Femur (tissue), 1 donor: ENCODE data around the gene BORCS8.
"Not testable (repeated sequence)": the region's sequence is repeated elsewhere in the genome, so short reads cannot be mapped to it uniquely, and the experiment has no call there.

Experiments used
- DNase-seq: peaks from one replicate; pipeline ENCODE4 v3.0.0-alpha.2; 2017

BORCS8 gene

GRCh38 chr19:19147344-19147743 is 44.6 kb downstream of the BORCS8 start:
- DNase-seq: no peak

- DNase-seq: no peak
These were observed 45.1 kb downstream of the BORCS8 start for GRCh38 chr19:19146865-19147264.

GRCh38 chr19:19145684-19146608 is 46.0 kb downstream of the BORCS8 start:
- DNase-seq: peak; percentile 86

DNA sequence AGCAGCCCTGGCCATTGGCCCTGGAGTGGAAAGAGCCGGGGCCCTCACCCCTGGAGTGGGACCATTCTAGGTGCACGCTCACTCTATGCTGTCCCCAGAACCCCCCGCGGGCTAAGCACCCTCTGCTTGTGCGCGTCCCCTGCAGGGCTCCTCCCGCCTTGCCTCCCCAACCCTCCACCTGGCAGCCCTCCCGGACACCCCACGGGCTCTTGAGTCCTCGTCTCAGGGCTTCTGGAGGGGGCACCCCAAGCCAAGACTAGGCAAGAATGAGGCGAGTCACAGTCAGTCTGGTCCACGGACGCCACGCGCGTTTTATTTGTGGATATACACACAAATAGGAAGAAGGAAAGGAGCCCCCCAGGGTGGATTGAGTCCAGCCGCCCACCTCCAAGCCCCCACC is 46.7 kb downstream of the BORCS8 start:
- DNase-seq: no peak

- DNase-seq: no peak
These were observed 49.6 kb downstream of the BORCS8 start for GRCh38 chr19:19142347-19142746.

- no peak for DNase-seq
These were observed 51.5 kb downstream of the BORCS8 start for GRCh38 chr19:19140476-19140875.

DNA sequence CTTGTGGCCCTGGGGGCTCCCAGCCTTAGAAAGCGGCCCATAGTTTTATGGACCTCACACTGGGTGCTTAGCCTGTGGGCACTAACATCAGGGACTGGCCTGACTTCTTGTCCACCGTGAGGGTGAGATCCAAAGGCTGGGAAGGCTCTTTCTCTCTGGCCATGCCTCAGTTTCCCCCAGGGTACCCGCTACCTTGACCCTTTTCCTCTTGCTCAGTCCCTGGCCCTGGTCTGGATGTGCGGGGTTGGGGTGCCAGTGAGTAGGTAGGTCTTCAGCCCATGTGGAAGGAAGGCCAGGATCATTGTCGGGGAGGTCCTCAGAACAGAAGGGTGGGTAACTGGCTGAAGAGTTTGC is 52.1 kb downstream of the BORCS8 start:
- no peak for DNase-seq

GRCh38 chr19:19138109-19138981 is 53.6 kb downstream of the BORCS8 start, which contains the start of gene TMEM161A:
TSS of gene TMEM161A (minus strand) at chr19:19138478. CDS start at chr19:19138428, 50 bp downstream.
- DNase-seq: peak; percentile 98

DNA sequence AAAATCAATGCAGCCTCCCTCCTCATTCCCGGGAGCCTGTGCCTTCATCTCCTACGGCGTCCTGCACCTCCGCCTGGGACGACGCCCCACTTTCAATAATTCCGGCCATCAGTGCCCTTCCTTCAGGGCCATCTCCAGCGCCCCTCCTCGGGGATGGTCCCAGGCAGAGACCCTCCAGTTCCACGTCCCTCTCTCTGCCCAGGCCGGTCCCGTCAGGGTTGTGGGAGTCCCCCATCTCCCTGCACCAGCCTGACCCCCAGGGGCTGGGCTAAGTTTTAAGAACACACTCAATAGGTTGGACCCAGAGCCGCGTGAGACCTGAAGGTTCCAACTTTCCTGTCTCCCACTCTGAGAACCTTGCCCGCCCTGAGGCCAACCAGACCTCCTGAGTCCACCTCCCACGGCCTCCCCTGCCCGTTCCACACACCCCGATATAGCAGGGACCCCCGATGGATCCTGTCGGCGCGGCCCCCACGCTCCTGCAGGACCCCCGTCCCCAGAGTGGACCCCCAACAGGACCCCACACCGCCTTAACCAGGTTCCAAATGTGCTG is 54.3 kb downstream of the BORCS8 start:
- DNase-seq: no peak

DNA sequence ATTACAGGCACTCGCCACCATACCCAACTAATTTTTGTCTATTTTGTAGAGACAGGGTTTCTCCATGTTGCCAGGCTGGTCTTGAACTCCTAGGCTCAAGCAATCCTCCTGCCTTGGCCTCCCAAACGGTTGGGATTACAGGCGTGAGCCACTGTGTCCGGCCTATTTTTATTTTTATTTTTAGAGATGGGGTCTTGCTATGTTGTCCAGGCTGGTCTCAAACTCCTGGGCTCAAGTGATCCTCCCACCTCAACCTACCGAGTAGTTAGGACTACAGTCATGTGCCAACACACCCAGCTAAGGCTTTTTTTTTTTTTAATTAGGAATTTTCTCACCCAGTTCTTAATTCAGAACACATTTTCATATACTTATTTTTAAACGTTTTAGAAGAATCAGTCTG is 56.2 kb downstream of the BORCS8 start:
- DNase-seq: not testable (repeated sequence)

DNA sequence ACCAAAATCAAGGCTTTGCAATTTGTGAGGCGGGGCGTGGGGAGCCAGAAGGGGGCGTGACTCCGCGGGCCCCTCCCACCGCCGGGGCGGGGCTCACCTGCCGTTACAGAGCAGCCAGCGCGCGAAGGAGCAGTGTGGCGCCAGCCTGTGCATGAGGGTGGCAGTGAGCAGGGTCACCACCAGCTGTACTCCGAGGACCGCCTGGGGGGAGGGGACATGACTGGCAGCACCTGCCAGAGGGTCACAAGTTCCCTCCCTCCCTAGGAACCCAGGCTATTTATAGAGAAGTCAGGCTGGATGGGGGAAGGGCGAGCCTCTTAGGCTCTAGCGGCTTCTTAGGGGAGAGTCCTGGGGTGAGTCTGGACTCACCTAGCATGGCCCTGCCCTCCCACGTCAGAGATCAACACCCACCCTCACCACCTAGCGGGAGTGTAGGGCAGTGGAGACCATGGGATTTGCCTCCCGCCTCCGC is 57.2 kb downstream of the BORCS8 start:
- DNase-seq: peak; percentile 78

DNA sequence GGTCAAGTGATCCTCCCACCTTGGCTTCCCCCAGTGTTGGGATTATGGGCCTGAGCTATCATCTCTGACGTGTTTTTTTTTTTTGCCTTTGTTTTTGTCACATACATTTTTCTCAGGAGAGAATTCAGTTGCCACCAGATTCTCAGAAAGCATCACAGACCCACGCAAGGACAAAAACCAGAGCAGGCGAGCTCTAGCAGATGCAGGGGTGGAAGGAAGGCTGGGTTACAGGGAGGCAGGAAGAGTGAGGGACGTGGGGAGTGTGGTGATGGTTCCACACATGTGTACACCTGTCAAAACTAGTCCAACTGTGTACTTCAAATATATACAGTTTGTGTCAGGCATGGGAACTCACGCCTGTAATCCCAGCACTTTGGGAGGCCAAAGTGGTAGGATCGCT is 58.0 kb downstream of the BORCS8 start:
- DNase-seq: no peak

GRCh38 chr19:19132912-19133311 is 59.0 kb downstream of the BORCS8 start:
- DNase-seq: no peak

DNA sequence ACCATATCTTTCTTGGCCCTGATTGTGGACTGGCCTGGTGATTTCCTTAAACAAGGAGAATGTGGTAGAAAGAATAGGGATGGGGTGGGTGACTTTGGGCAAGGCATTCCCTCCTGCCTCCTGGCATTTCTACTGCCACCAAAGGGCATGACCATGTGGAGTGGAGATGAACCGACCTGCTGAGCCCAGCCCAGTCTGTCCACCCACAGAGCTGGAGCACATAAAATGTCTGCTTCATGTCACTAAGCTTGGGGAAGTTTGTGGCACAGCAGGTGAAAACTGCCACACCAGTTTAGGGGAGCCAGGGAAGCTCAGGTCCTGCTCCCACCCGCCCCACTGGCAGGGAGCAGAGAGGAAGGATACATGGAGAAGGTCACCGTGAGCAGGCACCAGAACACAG is 60.0 kb downstream of the BORCS8 start:
- no peak for DNase-seq
